T-helper 2 cell (primary cell): ENCODE measurements around the gene POP7.
A peak's percentile ranks its signal among the peaks of the same experiment; 100 is the strongest.

Source experiments
- DNase-seq, 5 experiments: peaks; one replicate each; pipeline versions ENCODE4 v3.0.0 to v3.0.0-alpha.2; 2012 to 2022

Gene POP7

GRCh38 chr7:100679129-100679926 lies 26.6 kb upstream of the POP7 start:
- no peak for DNase-seq

- DNase-seq, result no peak
These were observed 25.9 kb upstream of the POP7 start for GRCh38 chr7:100679927-100680575.

GRCh38 chr7:100680576-100681271 lies 25.2 kb upstream of the POP7 start:
- no peak for DNase-seq

GRCh38 chr7:100681491-100682227 lies 24.3 kb upstream of the POP7 start:
- no peak for DNase-seq

- DNase-seq, result no peak
These were observed 23.6 kb upstream of the POP7 start for GRCh38 chr7:100682228-100682741.

GRCh38 chr7:100682991-100683658 lies 22.8 kb upstream of the POP7 start:
- DNase-seq, result no peak

- no peak for DNase-seq
These were observed 22.0 kb upstream of the POP7 start for GRCh38 chr7:100683659-100684533.

GRCh38 chr7:100684534-100685042 lies 21.3 kb upstream of the POP7 start:
- DNase-seq, result no peak

- no peak for DNase-seq
These were observed 20.8 kb upstream of the POP7 start for GRCh38 chr7:100685049-100685605.

GRCh38 chr7:100685631-100686145 lies 20.2 kb upstream of the POP7 start:
- no peak for DNase-seq

GRCh38 chr7:100686201-100686821 lies 19.6 kb upstream of the POP7 start:
- DNase-seq, result no peak

- DNase-seq, result no peak
These were observed 19.1 kb upstream of the POP7 start for GRCh38 chr7:100686822-100687211.

- DNase-seq, result no peak
These were observed 18.7 kb upstream of the POP7 start for GRCh38 chr7:100687261-100687660.

- no peak for DNase-seq
These were observed 18.1 kb upstream of the POP7 start for GRCh38 chr7:100687751-100688300.

- no peak for DNase-seq
These were observed 17.5 kb upstream of the POP7 start for GRCh38 chr7:100688326-100688860.

- DNase-seq, result no peak
These were observed 16.4 kb upstream of the POP7 start for GRCh38 chr7:100689230-100690135.

GRCh38 chr7:100691676-100692577 lies 14.0 kb upstream of the POP7 start:
- DNase-seq, result peak; percentile 50 to 80 (median 72)
